BLaER1 treated with 17β-estradiol and CSF1 and Interleukin-3, amounts not matched to agents 10 nM and 100 nM (cell line): ENCODE measurements around the gene DTX3.

ENCODE experiments used
- H3K27ac ChIP-seq, 11 experiments: shearing (Covaris generic); formaldehyde crosslinking; 2 replicates each; pipeline ENCODE4 v1.8.1; 2022
- H3K27me3 ChIP-seq, 11 experiments: shearing (Covaris generic); formaldehyde crosslinking; 2 replicates each; pipeline ENCODE4 v1.8.1; 2022
- H3K36me3 ChIP-seq, 11 experiments: shearing (Covaris generic); formaldehyde crosslinking; 2 replicates each; pipeline ENCODE4 v1.8.1; 2022
- H3K4me1 ChIP-seq, 10 experiments: shearing (Covaris generic); formaldehyde crosslinking; 2 replicates each; pipeline ENCODE4 v1.8.1; 2022
- H3K4me2 ChIP-seq, 11 experiments: shearing (Covaris generic); formaldehyde crosslinking; 2 replicates each; pipeline ENCODE4 v1.8.1; 2022
- H3K4me3 ChIP-seq, 10 experiments: shearing (Covaris generic); formaldehyde crosslinking; 2 replicates each; pipeline ENCODE4 v1.8.1; 2022
- H3K9ac ChIP-seq, 11 experiments: shearing (Covaris generic); formaldehyde crosslinking; 2 replicates each; pipeline ENCODE4 v1.8.1; 2022
- H3K9me3 ChIP-seq, 11 experiments: shearing (Covaris generic); formaldehyde crosslinking; replicated peaks in 1 of 11; 2 replicates each; pipeline ENCODE4 v1.8.1; 2022
- H4K20me1 ChIP-seq, 11 experiments: shearing (Covaris generic); formaldehyde crosslinking; 2 replicates each; pipeline ENCODE4 v1.8.1; 2022
- Cebpa-rat ChIP-seq, 11 experiments: shearing (Covaris generic); IDR thresholded peaks; 2 replicates each; pipeline ENCODE4 v1.8.1; 2022

The DTX3 gene

DNA sequence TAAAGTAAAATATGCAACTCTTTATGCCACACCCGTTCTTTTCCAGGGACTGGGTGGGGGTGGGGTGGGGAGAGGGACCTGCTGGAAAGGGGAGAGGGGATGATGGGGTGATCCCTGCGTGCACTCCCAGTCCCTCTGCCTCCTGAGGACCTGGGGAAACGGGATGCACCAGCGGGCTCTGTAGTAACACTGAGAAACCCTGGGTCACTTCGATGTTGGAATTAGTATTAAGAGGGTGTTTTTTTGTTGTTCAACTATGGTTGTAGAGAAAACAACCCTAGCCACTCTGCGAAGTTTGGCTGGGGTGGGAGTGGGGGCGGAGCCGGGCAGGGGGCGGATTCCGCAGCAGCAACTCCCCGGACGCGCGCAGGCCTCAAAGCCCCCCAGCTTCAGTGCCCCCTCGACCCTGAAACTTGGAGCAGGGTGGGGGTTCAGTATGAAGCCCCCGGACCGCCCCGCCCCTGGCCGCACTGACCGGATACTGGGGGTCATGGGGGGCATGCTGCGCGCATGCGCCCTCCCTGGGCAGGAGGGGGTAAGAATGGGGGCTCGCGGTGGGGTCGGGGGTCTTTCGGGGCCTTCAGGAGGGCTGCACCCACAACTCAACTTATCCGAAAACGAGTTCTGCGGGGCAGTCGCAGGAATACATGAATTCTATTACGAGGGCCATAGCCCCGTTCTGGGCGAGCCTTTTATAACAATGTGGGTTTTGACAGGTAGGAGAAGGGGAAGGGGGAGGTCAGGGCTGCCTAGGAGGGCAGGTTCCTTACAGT, 5.3 kb downstream of the DTX3 start:
- Histone ChIP-seq H3K36me3 (no peaks in the 10 kb centered on the region), H3K9me3 (no peaks in the 10 kb centered on the region), H3K4me1 (peaks cover 32 to 68% (median 58%) of the 10 kb centered on the region in 10 experiments), H3K4me2 (peak overlapping the region in 9 of 11 experiments; percentile 78 to 99 (median 92); a peak in 15 of 22 replicates), H3K4me3 (no peak overlapping the region), H3K27ac (no peak overlapping the region), H3K27me3 (peaks cover 33 to 64% (median 51%) of the 10 kb centered on the region in 11 experiments), H3K9ac (no peak overlapping the region), H4K20me1 (no peaks in the 10 kb centered on the region)
- TF ChIP-seq Cebpa-rat (IDR thresholded peaks at IDR 0.05): no peak

DNA sequence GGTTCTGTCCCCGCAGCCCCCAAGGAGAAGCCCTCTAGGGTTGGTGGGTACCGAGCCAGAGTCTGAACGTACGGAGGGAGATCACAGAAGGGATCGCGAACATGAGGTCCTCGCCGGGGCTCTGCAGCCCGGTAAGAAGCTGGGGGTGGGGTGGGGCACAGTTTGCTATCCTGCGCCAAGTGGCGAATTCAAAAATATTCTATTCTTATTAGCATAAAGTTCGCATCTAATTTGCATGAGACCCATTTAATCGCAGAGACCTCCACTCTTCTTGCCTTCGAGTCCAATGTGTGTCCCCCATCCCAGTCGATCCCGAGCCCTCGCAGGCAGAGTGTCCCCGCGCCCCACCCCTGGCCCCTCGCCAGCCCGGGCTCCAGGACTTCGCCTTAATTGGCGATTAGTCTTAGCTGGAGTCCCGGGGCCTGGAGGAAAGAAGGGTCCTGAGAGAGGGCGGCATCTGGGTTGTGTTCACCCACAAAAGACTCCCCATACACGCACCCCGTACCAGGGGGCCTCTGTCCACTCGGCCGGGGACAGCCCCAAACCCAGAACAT, 6.0 kb downstream of the DTX3 start:
- Histone ChIP-seq H3K4me2 (peak overlapping the region; percentile 78 to 99 (median 90)), H3K36me3 (no peaks in the 10 kb centered on the region), H3K27me3 (peaks cover 26 to 58% (median 45%) of the 10 kb centered on the region in 11 experiments), H3K27ac (peak overlapping the region in 9 of 11 experiments; percentile 77 to 90 (median 86); a peak in 16 of 22 replicates), H3K9me3 (no peaks in the 10 kb centered on the region), H3K4me1 (peaks cover 26 to 68% (median 58%) of the 10 kb centered on the region in 10 experiments), H3K4me3 (peak overlapping the region; percentile 62 to 80 (median 68)), H3K9ac (peak overlapping the region; percentile 77 to 88 (median 86); a peak in 21 of 22 replicates), H4K20me1 (no peaks in the 10 kb centered on the region)
- no peak for TF ChIP-seq Cebpa-rat (IDR thresholded peaks at IDR 0.05)

DNA sequence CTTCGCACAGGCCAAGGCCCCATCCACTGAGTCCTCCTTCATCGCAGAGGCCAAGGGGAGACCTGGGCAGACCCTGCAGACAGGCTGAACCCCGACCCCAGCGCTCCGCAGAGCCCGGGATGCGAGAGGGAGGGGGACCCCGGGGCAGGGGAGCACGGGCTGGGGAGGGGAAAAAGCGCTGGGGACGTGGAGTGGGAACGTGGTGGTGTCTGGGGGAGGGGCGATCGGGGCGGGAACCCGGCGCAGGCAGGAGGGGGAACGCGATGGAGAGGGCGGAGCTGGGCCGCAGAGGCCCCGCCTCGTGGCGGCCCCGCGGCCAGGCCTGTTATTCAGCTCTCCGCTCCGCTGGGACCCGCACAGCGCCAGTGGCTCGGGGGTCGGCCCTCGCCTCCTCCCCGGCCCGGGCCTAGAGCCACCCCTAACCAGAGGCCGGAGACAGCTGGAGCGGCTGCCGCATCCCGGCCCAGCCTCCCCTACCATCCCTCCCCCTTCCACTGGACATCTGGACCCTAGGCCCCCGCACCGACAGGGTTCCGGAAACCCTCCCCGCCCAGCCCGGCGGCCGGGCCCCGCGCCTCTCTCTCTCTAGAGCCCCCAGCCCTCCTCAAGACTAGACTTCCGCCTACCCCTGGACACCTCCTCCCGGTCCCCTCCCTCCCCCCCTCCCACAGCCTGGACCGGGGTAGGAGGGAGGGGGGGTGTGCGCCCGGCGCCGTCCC, 6.6 kb downstream of the DTX3 start, which contains the start of gene ARHGEF25:
Gene ARHGEF25 (plus strand): TSS at position 328 of the 719 bp plus-strand sequence. CDS start 460 bp downstream, outside the sequence.
- Histone ChIP-seq H3K9me3 (no peaks in the 10 kb centered on the region), H3K27me3 (peaks cover 20 to 51% (median 38%) of the 10 kb centered on the region in 11 experiments), H4K20me1 (no peaks in the 10 kb centered on the region), H3K4me2 (peak within 1 kb of the TSS; percentile 78 to 99 (median 92)), H3K4me1 (peaks cover 23 to 69% (median 62%) of the 10 kb centered on the region in 10 experiments), H3K9ac (peak within 1 kb of the TSS; percentile 77 to 88 (median 86)), H3K27ac (peak within 1 kb of the TSS; percentile 57 to 90 (median 85); a peak in 20 of 22 replicates), H3K4me3 (peak within 1 kb of the TSS; percentile 62 to 80 (median 68)), H3K36me3 (0 out of 22 replicates have a peak, but pooled peaks cover 0 to 3% (median 0%) of the 10 kb centered on the region in 11 experiments)
- TF ChIP-seq Cebpa-rat (IDR thresholded peaks at IDR 0.05): no peak

DNA sequence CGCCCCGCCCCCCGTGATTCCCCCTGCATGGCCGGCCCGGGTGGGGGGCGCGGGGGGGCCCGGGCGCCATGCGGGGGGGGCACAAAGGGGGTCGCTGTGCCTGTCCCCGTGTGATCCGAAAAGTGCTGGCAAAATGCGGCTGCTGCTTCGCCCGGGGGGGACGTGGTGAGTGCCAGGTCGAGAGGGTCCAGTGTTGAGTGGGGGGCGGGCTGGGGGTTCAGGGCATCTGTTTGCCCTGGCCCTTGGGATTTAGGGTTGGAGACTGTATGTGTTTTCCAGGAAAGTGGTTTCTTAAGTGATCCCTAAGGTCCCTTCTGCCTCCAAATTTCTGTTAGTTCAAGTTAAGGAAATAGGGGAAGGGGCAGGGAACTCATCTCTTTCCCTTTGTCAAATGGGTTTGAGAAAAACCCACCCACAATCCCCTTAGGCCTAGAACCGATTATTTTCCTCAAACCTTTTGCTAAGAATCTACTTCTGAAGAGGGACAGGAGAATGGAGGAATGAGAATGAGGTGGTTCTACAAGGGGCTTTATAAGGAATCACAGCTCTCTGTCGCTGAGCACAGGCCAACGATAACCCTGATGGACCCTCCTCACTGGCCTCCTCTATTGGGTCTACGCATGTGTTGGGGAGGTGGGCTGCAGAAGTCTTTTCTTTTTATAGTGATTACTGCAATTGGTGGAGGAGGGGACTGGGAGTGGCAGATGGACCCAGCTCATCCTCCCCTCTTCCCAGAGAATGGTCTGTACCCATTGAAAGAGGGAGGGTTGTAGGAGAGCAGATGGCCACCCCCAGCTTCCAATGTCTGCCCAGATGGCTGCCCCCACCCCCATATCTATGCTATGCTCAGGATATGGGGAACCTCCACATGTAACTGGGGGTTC, 7.4 kb downstream of the DTX3 start:
- Histone ChIP-seq H3K9me3 (no peaks in the 10 kb centered on the region; a peak in 1 of 22 replicates), H4K20me1 (no peaks in the 10 kb centered on the region), H3K36me3 (0 out of 22 replicates have a peak, but pooled peaks cover 0 to 4% (median 0%) of the 10 kb centered on the region in 11 experiments), H3K4me2 (peak overlapping the region; percentile 55 to 99 (median 85)), H3K4me3 (peak overlapping the region; percentile 18 to 80 (median 68); a peak in 16 of 20 replicates), H3K9ac (peak overlapping the region in 8 of 11 experiments; percentile 46 to 88 (median 69); a peak in 13 of 22 replicates), H3K4me1 (peaks cover 23 to 75% (median 68%) of the 10 kb centered on the region in 10 experiments), H3K27ac (peak overlapping the region in 8 of 11 experiments; percentile 11 to 90 (median 54); a peak in 11 of 22 replicates), H3K27me3 (peaks cover 14 to 45% (median 31%) of the 10 kb centered on the region in 11 experiments)
- no peak for TF ChIP-seq Cebpa-rat (IDR thresholded peaks at IDR 0.05)

DNA sequence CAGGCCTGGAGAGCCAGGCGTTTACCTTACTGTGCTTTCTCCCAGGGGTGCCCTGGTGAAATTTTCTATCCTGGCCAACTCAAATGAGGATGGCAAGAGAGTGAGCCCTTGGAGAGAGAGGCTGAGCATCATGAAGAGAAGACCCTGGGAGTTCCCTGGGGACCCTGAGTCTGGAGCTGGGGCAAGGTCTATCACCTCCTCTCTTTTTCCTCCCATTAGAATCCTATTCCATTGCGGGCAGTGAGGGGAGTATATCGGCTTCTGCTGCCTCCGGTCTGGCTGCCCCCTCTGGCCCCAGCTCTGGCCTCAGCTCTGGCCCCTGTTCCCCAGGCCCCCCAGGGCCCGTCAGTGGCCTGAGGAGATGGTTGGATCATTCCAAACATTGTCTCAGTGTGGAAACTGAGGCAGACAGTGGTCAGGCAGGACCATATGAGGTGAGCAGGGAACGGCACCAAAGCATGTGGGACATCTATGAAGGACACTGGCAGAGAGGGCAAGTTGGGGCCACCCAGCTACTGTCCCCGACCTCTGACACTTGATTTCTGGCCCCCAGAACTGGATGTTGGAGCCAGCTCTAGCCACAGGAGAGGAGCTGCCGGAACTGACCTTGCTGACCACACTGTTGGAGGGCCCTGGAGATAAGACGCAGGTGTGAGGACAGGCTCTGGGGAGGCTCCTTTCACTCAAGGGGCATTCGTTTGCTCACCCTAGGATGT, 8.2 kb downstream of the DTX3 start:
- peak overlapping the region in 7 of 11 experiments; percentile 24 to 90 (median 85); a peak in 10 of 22 replicates for H3K27ac ChIP-seq
- H3K9me3 ChIP-seq: peaks cover 0 to 6% (median 0%) of the 10 kb centered on the region in 11 experiments; a peak in 2 of 22 replicates
- peak overlapping the region in 4 of 11 experiments; percentile 68 to 76 (median 74); a peak in 8 of 22 replicates for H3K9ac ChIP-seq
- 0 out of 22 replicates have a peak, but pooled peaks cover 0 to 4% (median 0%) of the 10 kb centered on the region in 11 experiments for H3K36me3 ChIP-seq
- peaks cover 23 to 75% (median 68%) of the 10 kb centered on the region in 10 experiments for H3K4me1 ChIP-seq
- no peaks in the 10 kb centered on the region for H4K20me1 ChIP-seq
- peaks cover 21 to 46% (median 37%) of the 10 kb centered on the region in 11 experiments for H3K27me3 ChIP-seq
- H3K4me3 ChIP-seq: peak overlapping the region in 2 of 10 experiments; percentile 46 to 51; a peak in 2 of 20 replicates
- TF ChIP-seq Cebpa-rat (IDR thresholded peaks at IDR 0.05): no peak
- H3K4me2 ChIP-seq: peak overlapping the region in 10 of 11 experiments; percentile 59 to 99 (median 90); a peak in 20 of 22 replicates

DNA sequence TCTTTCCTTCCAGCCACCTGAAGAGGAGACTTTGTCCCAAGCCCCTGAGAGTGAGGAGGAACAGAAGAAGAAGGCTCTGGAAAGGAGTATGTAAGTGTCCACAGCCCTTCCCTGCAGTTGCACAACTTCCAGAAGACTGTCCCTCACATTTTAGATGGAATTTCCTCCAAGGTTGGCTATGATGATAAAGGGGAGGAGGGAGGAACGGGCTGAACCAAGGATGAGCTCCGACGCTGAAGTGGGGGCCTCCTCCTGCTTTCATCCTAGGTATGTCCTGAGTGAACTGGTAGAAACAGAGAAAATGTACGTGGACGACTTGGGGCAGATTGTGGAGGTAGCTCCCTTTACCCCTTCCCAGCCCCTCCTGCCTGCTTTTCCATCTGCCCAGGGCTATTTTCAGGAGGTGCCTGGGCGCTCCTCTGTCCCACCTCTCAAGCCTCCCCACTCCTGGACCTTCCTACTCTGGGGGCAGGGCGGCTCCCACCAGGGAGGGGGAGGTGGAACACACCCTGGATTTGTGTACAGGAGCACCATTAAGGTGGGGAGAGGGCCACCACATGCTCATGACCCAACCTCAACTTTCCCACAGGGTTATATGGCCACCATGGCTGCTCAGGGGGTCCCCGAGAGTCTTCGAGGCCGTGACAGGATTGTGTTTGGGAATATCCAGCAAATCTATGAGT, 8.9 kb downstream of the DTX3 start:
- peak overlapping the region in 6 of 11 experiments; percentile 36 to 76 (median 70); a peak in 11 of 22 replicates for H3K9ac ChIP-seq
- peaks cover 26 to 46% (median 37%) of the 10 kb centered on the region in 11 experiments for H3K27me3 ChIP-seq
- peaks cover 23 to 73% (median 65%) of the 10 kb centered on the region in 10 experiments for H3K4me1 ChIP-seq
- H3K36me3 ChIP-seq: 0 out of 22 replicates have a peak, but pooled peaks cover 0 to 4% (median 0%) of the 10 kb centered on the region in 11 experiments
- peak overlapping the region in 7 of 11 experiments; percentile 63 to 90 (median 85); a peak in 13 of 22 replicates for H3K27ac ChIP-seq
- no peak for TF ChIP-seq Cebpa-rat (IDR thresholded peaks at IDR 0.05)
- peak overlapping the region; percentile 59 to 99 (median 85) for H3K4me2 ChIP-seq
- H3K9me3 ChIP-seq: peaks cover 0 to 7% (median 0%) of the 10 kb centered on the region in 11 experiments; a peak in 2 of 22 replicates
- H3K4me3 ChIP-seq: peak overlapping the region in 6 of 10 experiments; percentile 20 to 51 (median 38); a peak in 7 of 20 replicates
- no peaks in the 10 kb centered on the region; a peak in 1 of 22 replicates for H4K20me1 ChIP-seq
